H9 (cell line): ENCODE measurements around the gene CEP250. TPM values are rescaled to one million over a fixed set of nuclear protein-coding genes. Genes with fewer than 3 reads are reported as not detected.

Experiments
- DNase-seq: peaks from one replicate; pipeline ENCODE4 v3.0.0-alpha.2; 2017
- H2AFZ ChIP-seq: one replicate; pipeline ENCODE4 v1.6.1; 2013; ENCODE audit warnings: mild to moderate bottlenecking, low read length, control low read depth, moderate library complexity
- H2AK5ac ChIP-seq: 2 replicates; pipeline ENCODE4 v1.6.1; 2013; ENCODE audit warnings: low read length, control low read depth, mixed read lengths; ENCODE audit not compliant: insufficient read length
- H2BK120ac ChIP-seq: one replicate; pipeline ENCODE4 v1.6.1; 2013; ENCODE audit warnings: low read depth, mild to moderate bottlenecking, low read length, control low read depth, inconsistent platforms; ENCODE audit not compliant: poor library complexity, severe bottlenecking
- H2BK12ac ChIP-seq: 2 replicates; pipeline ENCODE4 v1.6.1; 2013; ENCODE audit warnings: low read length, control low read depth, mixed read lengths, low read depth; ENCODE audit not compliant: insufficient read length
- H2BK15ac ChIP-seq: 2 replicates; pipeline ENCODE4 v1.6.1; 2013; ENCODE audit warnings: low read depth, low read length, control low read depth
- H2BK20ac ChIP-seq: one replicate; pipeline ENCODE4 v1.6.1; 2013; ENCODE audit warnings: low read depth, mild to moderate bottlenecking, low read length, control low read depth, inconsistent platforms; ENCODE audit not compliant: poor library complexity, severe bottlenecking
- H2BK5ac ChIP-seq: 2 replicates; pipeline ENCODE4 v1.6.1; 2013; ENCODE audit warnings: low read length, control low read depth, mixed read lengths; ENCODE audit not compliant: insufficient read length
- H3K14ac ChIP-seq: 2 replicates; pipeline ENCODE4 v1.6.1; 2013; ENCODE audit warnings: low read length, control low read depth; ENCODE audit not compliant: insufficient read depth
- H3K18ac ChIP-seq: 2 replicates; pipeline ENCODE4 v1.6.1; 2013; ENCODE audit warnings: low read depth, mild to moderate bottlenecking, mixed read lengths, low read length, control low read depth; ENCODE audit not compliant: insufficient read length
- H3K23ac ChIP-seq: 2 replicates; pipeline ENCODE4 v1.6.1; 2013; ENCODE audit warnings: low read length, control low read depth, mixed read lengths, low read depth; ENCODE audit not compliant: insufficient read length
- H3K23me2 ChIP-seq: 2 replicates; pipeline ENCODE4 v1.6.1; 2013; ENCODE audit warnings: low read depth, mild to moderate bottlenecking, mixed read lengths, low read length, control low read depth; ENCODE audit not compliant: insufficient read length, poor library complexity, severe bottlenecking
- H3K27ac ChIP-seq: 2 replicates; pipeline ENCODE4 v1.5.1; 2013; ENCODE audit warnings: low read length, control low read depth, mixed read lengths, low read depth; ENCODE audit not compliant: insufficient read length
- H3K27me3 ChIP-seq: 2 replicates; pipeline ENCODE4 v1.6.1; 2013; ENCODE audit warnings: low read length, control low read depth, inconsistent platforms; ENCODE audit not compliant: insufficient read depth
- H3K4ac ChIP-seq: 2 replicates; pipeline ENCODE4 v1.6.1; 2013; ENCODE audit warnings: low read depth, mild to moderate bottlenecking, control low read depth, inconsistent platforms, low read length, moderate library complexity
- H3K4me1 ChIP-seq: 2 replicates; pipeline ENCODE4 v1.6.1; 2013; ENCODE audit warnings: low read length, control low read depth, inconsistent platforms; ENCODE audit not compliant: insufficient read depth
- H3K4me2 ChIP-seq: 2 replicates; pipeline ENCODE4 v1.6.1; 2013; ENCODE audit warnings: low read length, control low read depth, mixed read lengths; ENCODE audit not compliant: insufficient read length, insufficient read depth
- H3K56ac ChIP-seq: 2 replicates; pipeline ENCODE4 v1.6.1; 2013; ENCODE audit warnings: low read depth, mild to moderate bottlenecking, mixed read lengths, low read length, control low read depth; ENCODE audit not compliant: insufficient read length
- H3K79me1 ChIP-seq: 2 replicates; pipeline ENCODE4 v1.6.1; 2013; ENCODE audit warnings: low read depth, mild to moderate bottlenecking, moderate library complexity, low read length, control low read depth, inconsistent platforms; ENCODE audit not compliant: insufficient read depth, poor library complexity, severe bottlenecking
- H3K79me2 ChIP-seq: 2 replicates; pipeline ENCODE4 v1.6.1; 2013; ENCODE audit warnings: low read length, control low read depth, inconsistent platforms; ENCODE audit not compliant: insufficient read depth
- H3K9ac ChIP-seq: 2 replicates; pipeline ENCODE4 v1.6.1; 2013; ENCODE audit warnings: low read length, control low read depth, mixed read lengths; ENCODE audit not compliant: insufficient read length; ENCODE audit errors: extremely low read depth
- H3K9me3 ChIP-seq: one replicate; pipeline ENCODE4 v1.6.1; 2013; ENCODE audit warnings: low read depth, low read length, inconsistent platforms; ENCODE audit not compliant: control insufficient read depth
- H3T11ph ChIP-seq: one replicate; pipeline ENCODE4 v1.6.1; 2013; ENCODE audit warnings: mild to moderate bottlenecking, low read length, control low read depth, inconsistent platforms
- H4K20me1 ChIP-seq: one replicate; pipeline ENCODE4 v1.6.1; 2013; ENCODE audit not compliant: control insufficient read depth, insufficient read length, insufficient read depth
- H4K5ac ChIP-seq: 2 replicates; pipeline ENCODE4 v1.6.1; 2013; ENCODE audit warnings: low read depth, mild to moderate bottlenecking, mixed read lengths, low read length, control low read depth; ENCODE audit not compliant: insufficient read length
- H4K8ac ChIP-seq: replicated peaks from 2 replicates; pipeline ENCODE4 v1.6.1; 2013; ENCODE audit warnings: low read length, control low read depth, mixed read lengths, low read depth; ENCODE audit not compliant: insufficient read length
- H4K91ac ChIP-seq: 2 replicates; pipeline ENCODE4 v1.6.1; 2013; ENCODE audit warnings: low read depth, mild to moderate bottlenecking, moderate library complexity, mixed read lengths, low read length, control low read depth; ENCODE audit not compliant: insufficient read length
- H3K27ac Mint-ChIP-seq, 3 experiments: 2 replicates in 2 of 3; 3 replicates in 1 of 3; pipeline ENCODE4 v1.8.0; 2020 to 2021; ENCODE audit warnings: mixed read lengths in 3 of 3, mild to moderate bottlenecking in 1 of 3, moderate library complexity in 1 of 3
- H3K27me3 Mint-ChIP-seq: 2 replicates; pipeline ENCODE4 v1.8.0; 2021; ENCODE audit warnings: low read depth, mild to moderate bottlenecking, moderate library complexity, mixed read lengths
- H3K36me3 Mint-ChIP-seq, 3 experiments: 2 replicates in 2 of 3; 3 replicates in 1 of 3; pipeline ENCODE4 v1.8.0; 2020 to 2021; ENCODE audit warnings: low read depth in 3 of 3, mixed read lengths in 3 of 3; ENCODE audit not compliant: insufficient read depth in 1 of 3
- H3K4me1 Mint-ChIP-seq, 2 experiments: 2 replicates each; pipeline ENCODE4 v1.8.0; 2020; ENCODE audit warnings: mixed read lengths in 2 of 2
- H3K4me3 Mint-ChIP-seq, 2 experiments: 2 replicates in 1 of 2; 3 replicates in 1 of 2; pipeline ENCODE4 v1.8.0; 2020 to 2021; ENCODE audit warnings: mild to moderate bottlenecking in 2 of 2, mixed read lengths in 2 of 2, moderate library complexity in 1 of 2
- H3K9me3 Mint-ChIP-seq, 2 experiments: 2 replicates in 1 of 2; 3 replicates in 1 of 2; pipeline ENCODE4 v1.8.0; 2020; ENCODE audit warnings: mild to moderate bottlenecking in 2 of 2, mixed read lengths in 2 of 2, moderate library complexity in 1 of 2
- WGBS: extraction: QIAGEN DNeasy Blood & Tissue Kit; methylation state at CpG from one replicate; pipeline ENCODE4 v1.1.7; 2013; ENCODE audit warnings: missing lambda C conversion rate, low lambda C conversion rate, mixed read lengths; ENCODE audit not compliant: insufficient read length; ENCODE audit errors: extremely low coverage; 5-methylcytosine and 5-hydroxymethylcytosine counted together
- total RNA-seq: library from RNA; stranded (reverse); gene quantifications from 2 replicates; pipeline ENCODE4 v1.2.1, GENCODE V29; 2021
- TF ChIP-seq, protein P1 (sequence below): fragments of 200-600 bp; sonication (generic); conservative IDR thresholded peaks from 3 replicates; pipeline ENCODE4 v1.8.0; 2021; ENCODE audit warnings: antibody characterized with exemption, mild to moderate bottlenecking

Gene CEP250
- total RNA-seq, 1 experiment from 2014 or later = 29.8 TPM

DNA sequence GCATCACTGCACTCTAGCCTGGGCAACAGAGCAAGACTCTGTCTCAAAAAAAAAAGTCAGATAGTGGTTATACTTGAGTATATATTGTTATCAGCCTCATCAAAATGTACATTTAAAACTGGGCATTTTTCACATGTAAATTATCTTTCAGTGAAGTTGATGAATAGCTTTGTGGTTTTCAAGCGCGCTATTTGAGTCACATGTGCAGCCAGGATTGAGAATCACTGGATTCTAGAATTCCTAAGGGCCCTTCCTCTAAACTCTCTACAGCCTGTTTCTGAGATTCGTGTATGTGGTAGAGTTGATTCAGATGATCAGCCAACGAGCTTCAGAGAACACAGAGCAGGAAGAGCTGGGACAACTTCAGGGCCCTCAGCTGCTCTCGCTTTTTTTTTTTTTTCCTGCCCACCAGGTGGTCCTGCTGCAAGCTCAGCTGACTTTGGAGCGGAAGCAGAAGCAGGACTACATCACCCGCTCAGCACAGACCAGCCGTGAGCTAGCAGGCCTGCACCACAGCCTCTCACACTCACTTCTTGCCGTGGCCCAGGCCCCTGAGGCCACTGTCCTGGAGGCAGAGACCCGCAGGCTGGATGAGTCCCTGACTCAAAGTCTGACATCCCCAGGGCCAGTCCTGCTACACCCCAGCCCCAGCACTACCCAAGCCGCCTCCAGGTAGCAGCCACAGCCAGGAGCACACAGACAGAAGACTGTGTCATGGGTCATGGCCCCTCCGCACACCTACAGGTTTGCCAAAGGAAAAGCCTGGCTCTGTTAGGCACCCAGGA lies 55.7 kb downstream of the CEP250 start:
- Histone ChIP-seq H3T11ph (no peak overlapping the region), H3K14ac (no peak overlapping the region), H3K23ac (no peak overlapping the region), H4K5ac (no peak overlapping the region), H2BK20ac (no peak overlapping the region), H4K91ac (no peak overlapping the region), H2AFZ (no peak overlapping the region), H2AK5ac (no peak overlapping the region), H3K18ac (no peak overlapping the region), H3K79me1 (no peaks in the 10 kb centered on the region), H3K9me3 (no peaks in the 10 kb centered on the region), H2BK15ac (no peak overlapping the region), H3K27ac (no peak overlapping the region), H3K27me3 (no peaks in the 10 kb centered on the region), H3K79me2 (no peaks in the 10 kb centered on the region), H3K9ac (no peak overlapping the region), H3K4me1 (no peaks in the 10 kb centered on the region), H3K56ac (no peak overlapping the region), H4K8ac (no peak overlapping the region), H3K4ac (no peak overlapping the region), H4K20me1 (no peaks in the 10 kb centered on the region), H2BK5ac (no peak overlapping the region), H3K4me2 (no peak overlapping the region), H2BK12ac (no peak overlapping the region), H3K23me2 (no peaks in the 10 kb centered on the region), H2BK120ac (no peak overlapping the region)
- DNase-seq = no peak
- Mint-ChIP-seq H3K27me3 (no peaks in the 10 kb centered on the region; the same call in 1 of the 2 replicates), H3K9me3 (no peaks in the 10 kb centered on the region), H3K36me3 (peaks cover 4 to 43% (median 43%) of the 10 kb centered on the region in 3 experiments; a peak in 6 of 7 replicates), H3K4me3 (no peak overlapping the region), H3K27ac (no peak overlapping the region), H3K4me1 (no peaks in the 10 kb centered on the region)
- WGBS = no CpG with 5 or more reads among the region's 12 CpGs
- TF ChIP-seq, protein P1, sequence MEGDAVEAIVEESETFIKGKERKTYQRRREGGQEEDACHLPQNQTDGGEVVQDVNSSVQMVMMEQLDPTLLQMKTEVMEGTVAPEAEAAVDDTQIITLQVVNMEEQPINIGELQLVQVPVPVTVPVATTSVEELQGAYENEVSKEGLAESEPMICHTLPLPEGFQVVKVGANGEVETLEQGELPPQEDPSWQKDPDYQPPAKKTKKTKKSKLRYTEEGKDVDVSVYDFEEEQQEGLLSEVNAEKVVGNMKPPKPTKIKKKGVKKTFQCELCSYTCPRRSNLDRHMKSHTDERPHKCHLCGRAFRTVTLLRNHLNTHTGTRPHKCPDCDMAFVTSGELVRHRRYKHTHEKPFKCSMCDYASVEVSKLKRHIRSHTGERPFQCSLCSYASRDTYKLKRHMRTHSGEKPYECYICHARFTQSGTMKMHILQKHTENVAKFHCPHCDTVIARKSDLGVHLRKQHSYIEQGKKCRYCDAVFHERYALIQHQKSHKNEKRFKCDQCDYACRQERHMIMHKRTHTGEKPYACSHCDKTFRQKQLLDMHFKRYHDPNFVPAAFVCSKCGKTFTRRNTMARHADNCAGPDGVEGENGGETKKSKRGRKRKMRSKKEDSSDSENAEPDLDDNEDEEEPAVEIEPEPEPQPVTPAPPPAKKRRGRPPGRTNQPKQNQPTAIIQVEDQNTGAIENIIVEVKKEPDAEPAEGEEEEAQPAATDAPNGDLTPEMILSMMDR = no peak
